ENCODE measurements around the gene RASGRP3. TPM values are rescaled to one million over a fixed set of nuclear protein-coding genes. Genes with fewer than 3 reads are reported as not detected.

Gene RASGRP3
- total and polyA plus RNA-seq, 9 of the 15 experiments (the other 6 are each of a cell fraction or from before 2014, with no cell fraction given): 0.18 to 1.7 (median 1.2) TPM

DNA sequence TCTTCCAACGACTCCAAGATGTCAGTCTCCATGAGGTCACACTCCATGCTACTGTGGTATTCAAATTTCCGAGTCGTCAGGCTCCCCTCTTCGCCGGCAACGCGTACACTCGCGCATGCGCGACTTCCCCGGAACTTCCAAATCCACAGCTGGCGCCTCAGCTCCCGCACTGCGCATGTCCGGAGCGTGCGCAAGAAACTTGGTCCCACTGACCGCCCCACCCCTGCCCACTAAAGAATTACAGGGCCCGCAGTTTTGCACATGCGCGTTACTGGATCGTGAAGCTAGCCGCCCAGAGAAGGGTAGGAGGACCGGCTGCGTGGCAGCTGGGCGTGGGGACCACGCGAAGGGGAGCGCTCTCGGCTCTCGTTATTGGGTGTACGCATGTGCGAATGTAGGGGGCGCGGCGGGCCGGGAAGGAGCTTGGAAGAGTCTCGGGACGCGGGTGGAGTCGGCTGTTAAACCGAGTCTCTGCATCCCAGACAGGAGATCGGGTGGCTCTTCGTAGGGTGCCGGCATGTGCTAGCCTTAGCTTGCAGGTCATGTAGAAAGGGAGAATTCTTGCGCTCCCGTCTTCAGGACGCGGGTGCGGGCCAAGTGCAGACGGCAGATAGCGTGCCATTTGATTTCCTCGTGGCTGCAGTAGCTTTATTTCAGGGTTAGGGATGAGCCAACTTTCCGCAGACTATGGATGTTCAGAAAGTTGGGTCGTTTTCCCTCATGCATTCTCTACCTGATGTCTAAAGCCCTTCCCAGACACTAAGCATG lies 122.9 kb downstream of the RASGRP3 start, which contains the start of gene FAM98A (continued):
- TF ChIP-seq, protein P1, sequence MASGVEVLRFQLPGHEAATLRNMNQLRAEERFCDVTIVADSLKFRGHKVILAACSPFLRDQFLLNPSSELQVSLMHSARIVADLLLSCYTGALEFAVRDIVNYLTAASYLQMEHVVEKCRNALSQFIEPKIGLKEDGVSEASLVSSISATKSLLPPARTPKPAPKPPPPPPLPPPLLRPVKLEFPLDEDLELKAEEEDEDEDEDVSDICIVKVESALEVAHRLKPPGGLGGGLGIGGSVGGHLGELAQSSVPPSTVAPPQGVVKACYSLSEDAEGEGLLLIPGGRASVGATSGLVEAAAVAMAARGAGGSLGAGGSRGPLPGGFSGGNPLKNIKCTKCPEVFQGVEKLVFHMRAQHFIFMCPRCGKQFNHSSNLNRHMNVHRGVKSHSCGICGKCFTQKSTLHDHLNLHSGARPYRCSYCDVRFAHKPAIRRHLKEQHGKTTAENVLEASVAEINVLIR (CRISPR knock-in tag; IDR thresholded peaks at IDR 0.05): no peak
- TF ChIP-seq TEAD4 (IDR thresholded peaks at IDR 0.05; ENCODE audit: low read length) (0 out of 2 replicates have a peak, but pooled peaks have one; percentile 8), TEAD4 (CRISPR knock-in tag; IDR thresholded peaks at IDR 0.05; ENCODE audit: borderline replicate concordance) (0 out of 2 replicates have a peak, but pooled peaks have one; percentile 22), RBBP5 (IDR thresholded peaks at IDR 0.05; ENCODE audit: borderline replicate concordance, insufficient read depth, low read length, poor library complexity, severe bottlenecking) (peak; percentile 76), KDM5B (IDR thresholded peaks at IDR 0.05; ENCODE audit: insufficient replicate concordance, low read depth, low read length) (peak; percentile 81), ZNF224 (CRISPR knock-in tag; IDR thresholded peaks at IDR 0.05) (peak; percentile 91), MTA3 (IDR thresholded peaks at IDR 0.05; ENCODE audit: borderline replicate concordance) (peak; percentile 66; the same call in 1 of the 2 replicates), LEF1 (IDR thresholded peaks at IDR 0.05) (no peak), ZNF384 (IDR thresholded peaks at IDR 0.05; ENCODE audit: low read depth, low read length) (no peak), SLC30A9 (CRISPR knock-in tag; IDR thresholded peaks at IDR 0.05) (no peak), CBX2 (IDR thresholded peaks at IDR 0.05; ENCODE audit: insufficient read depth, low read length, poor library complexity, severe bottlenecking) (no peak), SUPT5H (IDR thresholded peaks at IDR 0.05) (peak; percentile 62; the same call in 1 of the 2 replicates), FUS (optimal IDR thresholded peaks at IDR 0.05; ENCODE audit: low read depth, low read length) (no peak), ZNF212 (CRISPR knock-in tag; IDR thresholded peaks at IDR 0.05) (no peak), HCFC1 (IDR thresholded peaks at IDR 0.05; ENCODE audit: low read depth, low read length) (peak; percentile 70), KDM1A (IDR thresholded peaks at IDR 0.05) (no peak), DPF2 (IDR thresholded peaks at IDR 0.05) (no peak; the same call in 1 of the 2 replicates), SRF (CRISPR knock-in tag; IDR thresholded peaks at IDR 0.05) (peak in 1 of 2 experiments; percentile 76; a peak in 1 of 4 replicates), ZNF76 (CRISPR knock-in tag; IDR thresholded peaks at IDR 0.05; ENCODE audit: borderline replicate concordance) (no peak), TAL1 (IDR thresholded peaks at IDR 0.05) (no peak), STAT5B (CRISPR knock-in tag; IDR thresholded peaks at IDR 0.05) (no peak)
- TF ChIP-seq, protein P2, sequence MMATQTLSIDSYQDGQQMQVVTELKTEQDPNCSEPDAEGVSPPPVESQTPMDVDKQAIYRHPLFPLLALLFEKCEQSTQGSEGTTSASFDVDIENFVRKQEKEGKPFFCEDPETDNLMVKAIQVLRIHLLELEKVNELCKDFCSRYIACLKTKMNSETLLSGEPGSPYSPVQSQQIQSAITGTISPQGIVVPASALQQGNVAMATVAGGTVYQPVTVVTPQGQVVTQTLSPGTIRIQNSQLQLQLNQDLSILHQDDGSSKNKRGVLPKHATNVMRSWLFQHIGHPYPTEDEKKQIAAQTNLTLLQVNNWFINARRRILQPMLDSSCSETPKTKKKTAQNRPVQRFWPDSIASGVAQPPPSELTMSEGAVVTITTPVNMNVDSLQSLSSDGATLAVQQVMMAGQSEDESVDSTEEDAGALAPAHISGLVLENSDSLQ (IDR thresholded peaks at IDR 0.05): no peak; the same call in 1 of the 2 replicates
- TF ChIP-seq, protein P3, sequence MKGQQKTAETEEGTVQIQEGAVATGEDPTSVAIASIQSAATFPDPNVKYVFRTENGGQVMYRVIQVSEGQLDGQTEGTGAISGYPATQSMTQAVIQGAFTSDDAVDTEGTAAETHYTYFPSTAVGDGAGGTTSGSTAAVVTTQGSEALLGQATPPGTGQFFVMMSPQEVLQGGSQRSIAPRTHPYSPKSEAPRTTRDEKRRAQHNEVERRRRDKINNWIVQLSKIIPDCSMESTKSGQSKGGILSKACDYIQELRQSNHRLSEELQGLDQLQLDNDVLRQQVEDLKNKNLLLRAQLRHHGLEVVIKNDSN (CRISPR knock-in tag; IDR thresholded peaks at IDR 0.05): peak; percentile 53; the same call in 1 of the 2 replicates
- TF ChIP-seq, protein P4, sequence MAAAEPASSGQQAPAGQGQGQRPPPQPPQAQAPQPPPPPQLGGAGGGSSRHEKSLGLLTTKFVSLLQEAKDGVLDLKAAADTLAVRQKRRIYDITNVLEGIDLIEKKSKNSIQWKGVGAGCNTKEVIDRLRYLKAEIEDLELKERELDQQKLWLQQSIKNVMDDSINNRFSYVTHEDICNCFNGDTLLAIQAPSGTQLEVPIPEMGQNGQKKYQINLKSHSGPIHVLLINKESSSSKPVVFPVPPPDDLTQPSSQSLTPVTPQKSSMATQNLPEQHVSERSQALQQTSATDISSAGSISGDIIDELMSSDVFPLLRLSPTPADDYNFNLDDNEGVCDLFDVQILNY (CRISPR knock-in tag; IDR thresholded peaks at IDR 0.05): peak; percentile 69; the same call in 1 of the 2 replicates
- TF ChIP-seq, protein P5, sequence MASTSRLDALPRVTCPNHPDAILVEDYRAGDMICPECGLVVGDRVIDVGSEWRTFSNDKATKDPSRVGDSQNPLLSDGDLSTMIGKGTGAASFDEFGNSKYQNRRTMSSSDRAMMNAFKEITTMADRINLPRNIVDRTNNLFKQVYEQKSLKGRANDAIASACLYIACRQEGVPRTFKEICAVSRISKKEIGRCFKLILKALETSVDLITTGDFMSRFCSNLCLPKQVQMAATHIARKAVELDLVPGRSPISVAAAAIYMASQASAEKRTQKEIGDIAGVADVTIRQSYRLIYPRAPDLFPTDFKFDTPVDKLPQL (IDR thresholded peaks at IDR 0.05; ENCODE audit: extremely low read depth, insufficient read length): no peak

All from K562 (cell line).